ENCODE results near the gene SHLD1. TPM values are rescaled to one million over a fixed set of nuclear protein-coding genes. Genes with fewer than 3 reads are reported as not detected.

The SHLD1 gene
- total and polyA plus RNA-seq, 2 experiments from 2014 or later, result 1.4 to 15.0 TPM

DNA sequence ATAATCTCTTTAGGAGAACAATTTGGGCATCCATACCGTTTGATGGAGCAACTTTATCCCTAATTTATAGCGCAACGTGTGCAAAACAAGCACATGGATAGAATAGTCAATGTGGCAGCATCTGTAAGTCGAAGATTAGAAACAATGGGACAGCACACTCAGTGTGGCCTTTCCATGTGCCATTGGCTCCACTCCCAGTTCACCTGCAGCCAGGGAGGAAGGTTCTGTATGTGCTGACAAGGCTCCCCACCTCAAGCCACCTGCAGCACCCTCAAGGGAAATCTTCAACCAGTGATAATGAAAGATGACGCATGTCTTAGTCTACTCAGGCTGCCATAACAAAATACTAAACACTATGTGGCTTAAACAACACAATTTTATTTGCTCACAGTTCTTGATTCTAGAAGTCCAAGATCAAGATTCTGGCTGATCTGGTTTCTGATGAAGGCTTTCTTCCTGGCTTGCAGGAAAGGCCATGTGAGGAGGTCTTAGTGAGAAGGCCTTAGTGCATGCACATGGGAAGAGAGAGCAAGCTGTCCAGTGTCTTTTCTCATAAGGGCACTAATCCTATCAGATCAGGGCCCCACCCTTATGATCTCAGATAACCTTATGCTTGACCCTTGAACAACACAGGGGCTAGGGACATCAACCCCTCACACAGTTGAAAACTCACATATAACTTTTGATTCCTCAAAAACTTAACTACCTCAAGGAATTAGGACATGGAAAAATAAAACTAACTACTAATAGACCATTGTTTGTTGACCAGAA is 34.9 kb upstream of the SHLD1 start (continued):
- TF ChIP-seq, protein P1, sequence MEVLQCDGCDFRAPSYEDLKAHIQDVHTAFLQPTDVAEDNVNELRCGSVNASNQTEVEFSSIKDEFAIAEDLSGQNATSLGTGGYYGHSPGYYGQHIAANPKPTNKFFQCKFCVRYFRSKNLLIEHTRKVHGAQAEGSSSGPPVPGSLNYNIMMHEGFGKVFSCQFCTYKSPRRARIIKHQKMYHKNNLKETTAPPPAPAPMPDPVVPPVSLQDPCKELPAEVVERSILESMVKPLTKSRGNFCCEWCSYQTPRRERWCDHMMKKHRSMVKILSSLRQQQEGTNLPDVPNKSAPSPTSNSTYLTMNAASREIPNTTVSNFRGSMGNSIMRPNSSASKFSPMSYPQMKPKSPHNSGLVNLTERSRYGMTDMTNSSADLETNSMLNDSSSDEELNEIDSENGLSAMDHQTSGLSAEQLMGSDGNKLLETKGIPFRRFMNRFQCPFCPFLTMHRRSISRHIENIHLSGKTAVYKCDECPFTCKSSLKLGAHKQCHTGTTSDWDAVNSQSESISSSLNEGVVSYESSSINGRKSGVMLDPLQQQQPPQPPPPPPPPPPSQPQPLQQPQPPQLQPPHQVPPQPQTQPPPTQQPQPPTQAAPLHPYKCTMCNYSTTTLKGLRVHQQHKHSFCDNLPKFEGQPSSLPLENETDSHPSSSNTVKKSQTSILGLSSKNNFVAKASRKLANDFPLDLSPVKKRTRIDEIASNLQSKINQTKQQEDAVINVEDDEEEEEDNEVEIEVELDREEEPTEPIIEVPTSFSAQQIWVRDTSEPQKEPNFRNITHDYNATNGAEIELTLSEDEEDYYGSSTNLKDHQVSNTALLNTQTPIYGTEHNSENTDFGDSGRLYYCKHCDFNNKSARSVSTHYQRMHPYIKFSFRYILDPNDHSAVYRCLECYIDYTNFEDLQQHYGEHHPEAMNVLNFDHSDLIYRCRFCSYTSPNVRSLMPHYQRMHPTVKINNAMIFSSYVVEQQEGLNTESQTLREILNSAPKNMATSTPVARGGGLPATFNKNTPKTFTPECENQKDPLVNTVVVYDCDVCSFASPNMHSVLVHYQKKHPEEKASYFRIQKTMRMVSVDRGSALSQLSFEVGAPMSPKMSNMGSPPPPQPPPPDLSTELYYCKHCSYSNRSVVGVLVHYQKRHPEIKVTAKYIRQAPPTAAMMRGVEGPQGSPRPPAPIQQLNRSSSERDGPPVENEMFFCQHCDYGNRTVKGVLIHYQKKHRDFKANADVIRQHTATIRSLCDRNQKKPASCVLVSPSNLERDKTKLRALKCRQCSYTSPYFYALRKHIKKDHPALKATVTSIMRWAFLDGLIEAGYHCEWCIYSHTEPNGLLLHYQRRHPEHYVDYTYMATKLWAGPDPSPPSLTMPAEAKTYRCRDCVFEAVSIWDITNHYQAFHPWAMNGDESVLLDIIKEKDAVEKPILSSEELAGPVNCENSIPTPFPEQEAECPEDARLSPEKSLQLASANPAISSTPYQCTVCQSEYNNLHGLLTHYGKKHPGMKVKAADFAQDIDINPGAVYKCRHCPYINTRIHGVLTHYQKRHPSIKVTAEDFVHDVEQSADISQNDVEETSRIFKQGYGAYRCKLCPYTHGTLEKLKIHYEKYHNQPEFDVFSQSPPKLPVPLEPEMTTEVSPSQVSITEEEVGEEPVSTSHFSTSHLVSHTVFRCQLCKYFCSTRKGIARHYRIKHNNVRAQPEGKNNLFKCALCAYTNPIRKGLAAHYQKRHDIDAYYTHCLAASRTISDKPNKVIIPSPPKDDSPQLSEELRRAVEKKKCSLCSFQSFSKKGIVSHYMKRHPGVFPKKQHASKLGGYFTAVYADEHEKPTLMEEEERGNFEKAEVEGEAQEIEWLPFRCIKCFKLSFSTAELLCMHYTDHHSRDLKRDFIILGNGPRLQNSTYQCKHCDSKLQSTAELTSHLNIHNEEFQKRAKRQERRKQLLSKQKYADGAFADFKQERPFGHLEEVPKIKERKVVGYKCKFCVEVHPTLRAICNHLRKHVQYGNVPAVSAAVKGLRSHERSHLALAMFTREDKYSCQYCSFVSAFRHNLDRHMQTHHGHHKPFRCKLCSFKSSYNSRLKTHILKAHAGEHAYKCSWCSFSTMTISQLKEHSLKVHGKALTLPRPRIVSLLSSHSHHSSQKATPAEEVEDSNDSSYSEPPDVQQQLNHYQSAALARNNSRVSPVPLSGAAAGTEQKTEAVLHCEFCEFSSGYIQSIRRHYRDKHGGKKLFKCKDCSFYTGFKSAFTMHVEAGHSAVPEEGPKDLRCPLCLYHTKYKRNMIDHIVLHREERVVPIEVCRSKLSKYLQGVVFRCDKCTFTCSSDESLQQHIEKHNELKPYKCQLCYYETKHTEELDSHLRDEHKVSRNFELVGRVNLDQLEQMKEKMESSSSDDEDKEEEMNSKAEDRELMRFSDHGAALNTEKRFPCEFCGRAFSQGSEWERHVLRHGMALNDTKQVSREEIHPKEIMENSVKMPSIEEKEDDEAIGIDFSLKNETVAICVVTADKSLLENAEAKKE (CRISPR knock-in tag; IDR thresholded peaks at IDR 0.05), result no peak
- no peak for TF ChIP-seq STAT1 (IDR thresholded peaks at IDR 0.05; ENCODE audit: unreplicated experiment)
- TF ChIP-seq ZNF331 (CRISPR knock-in tag; IDR thresholded peaks at IDR 0.05; ENCODE audit: low read depth), result no peak
- TF ChIP-seq NANOG (IDR thresholded peaks at IDR 0.05; ENCODE audit: borderline replicate concordance), result no peak

GRCh38 chr20:5716953-5717352 is 33.2 kb upstream of the SHLD1 start:
- H3K4me1 Mint-ChIP-seq, result peaks cover 8% of the 10 kb centered on the region; the same call in 2 of the 3 replicates
- Histone ChIP-seq H3K27ac (ENCODE audit: low read depth) (no peak overlapping the region), H3K27me3 (ENCODE audit: insufficient read depth) (no peaks in the 10 kb centered on the region), H3K4me2 (no peak overlapping the region), H4K20me1 (replicated peaks; ENCODE audit: insufficient read depth) (no peaks in the 10 kb centered on the region), H3F3A (replicated peaks; ENCODE audit: low read depth) (no peaks in the 10 kb centered on the region), H3K4me3 (no peak overlapping the region), H2AFZ (no peak overlapping the region), H3K79me2 (replicated peaks; ENCODE audit: insufficient read depth) (no peaks in the 10 kb centered on the region), H3K36me3 (ENCODE audit: insufficient read depth) (no peaks in the 10 kb centered on the region), H3K4me1 (ENCODE audit: insufficient read depth) (no peaks in the 10 kb centered on the region), H3K9me2 (ENCODE audit: insufficient read depth) (no peaks in the 10 kb centered on the region)
- H3K36me3 Mint-ChIP-seq (ENCODE audit: low read depth), result no peaks in the 10 kb centered on the region
- H3K27me3 Mint-ChIP-seq (ENCODE audit: insufficient read depth, low read depth, poor library complexity), result peaks cover 4% of the 10 kb centered on the region
- peaks cover 3% of the 10 kb centered on the region; the same call in 2 of the 3 replicates for H3K9me3 Mint-ChIP-seq
- TF ChIP-seq CREB1 (CRISPR knock-in tag; IDR thresholded peaks at IDR 0.05; ENCODE audit: low read depth), result no peak
- no peak for TF ChIP-seq ZNF114 (CRISPR knock-in tag; IDR thresholded peaks at IDR 0.05)
- TF ChIP-seq JUNB (IDR thresholded peaks at IDR 0.05; ENCODE audit: unreplicated experiment), result no peak
- TF ChIP-seq REST (IDR thresholded peaks at IDR 0.05; ENCODE audit: unreplicated experiment), result no peak
- no peak for TF ChIP-seq ZNF331 (CRISPR knock-in tag; IDR thresholded peaks at IDR 0.05; ENCODE audit: low read depth)
- no peak for TF ChIP-seq EZH2phosphoT487 (IDR thresholded peaks at IDR 0.05; ENCODE audit: unreplicated experiment)
- TF ChIP-seq POLR2AphosphoS5 (IDR thresholded peaks at IDR 0.05; ENCODE audit: low read depth), result no peak
- TF ChIP-seq, protein P2, sequence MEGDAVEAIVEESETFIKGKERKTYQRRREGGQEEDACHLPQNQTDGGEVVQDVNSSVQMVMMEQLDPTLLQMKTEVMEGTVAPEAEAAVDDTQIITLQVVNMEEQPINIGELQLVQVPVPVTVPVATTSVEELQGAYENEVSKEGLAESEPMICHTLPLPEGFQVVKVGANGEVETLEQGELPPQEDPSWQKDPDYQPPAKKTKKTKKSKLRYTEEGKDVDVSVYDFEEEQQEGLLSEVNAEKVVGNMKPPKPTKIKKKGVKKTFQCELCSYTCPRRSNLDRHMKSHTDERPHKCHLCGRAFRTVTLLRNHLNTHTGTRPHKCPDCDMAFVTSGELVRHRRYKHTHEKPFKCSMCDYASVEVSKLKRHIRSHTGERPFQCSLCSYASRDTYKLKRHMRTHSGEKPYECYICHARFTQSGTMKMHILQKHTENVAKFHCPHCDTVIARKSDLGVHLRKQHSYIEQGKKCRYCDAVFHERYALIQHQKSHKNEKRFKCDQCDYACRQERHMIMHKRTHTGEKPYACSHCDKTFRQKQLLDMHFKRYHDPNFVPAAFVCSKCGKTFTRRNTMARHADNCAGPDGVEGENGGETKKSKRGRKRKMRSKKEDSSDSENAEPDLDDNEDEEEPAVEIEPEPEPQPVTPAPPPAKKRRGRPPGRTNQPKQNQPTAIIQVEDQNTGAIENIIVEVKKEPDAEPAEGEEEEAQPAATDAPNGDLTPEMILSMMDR (conservative IDR thresholded peaks at IDR 0.05; ENCODE audit: low read depth in 2 of 2), result no peak
- TF ChIP-seq NANOG (IDR thresholded peaks at IDR 0.05; ENCODE audit: borderline replicate concordance), result no peak
- no peak overlapping the region for H3K27ac Mint-ChIP-seq
- no peak overlapping the region for H3K4me3 Mint-ChIP-seq
- ATAC-seq, result no peak
- DNase-seq (ENCODE audit: low spot score), result no peak
